Measurements from ENCODE around the gene TRIM44.

DNA sequence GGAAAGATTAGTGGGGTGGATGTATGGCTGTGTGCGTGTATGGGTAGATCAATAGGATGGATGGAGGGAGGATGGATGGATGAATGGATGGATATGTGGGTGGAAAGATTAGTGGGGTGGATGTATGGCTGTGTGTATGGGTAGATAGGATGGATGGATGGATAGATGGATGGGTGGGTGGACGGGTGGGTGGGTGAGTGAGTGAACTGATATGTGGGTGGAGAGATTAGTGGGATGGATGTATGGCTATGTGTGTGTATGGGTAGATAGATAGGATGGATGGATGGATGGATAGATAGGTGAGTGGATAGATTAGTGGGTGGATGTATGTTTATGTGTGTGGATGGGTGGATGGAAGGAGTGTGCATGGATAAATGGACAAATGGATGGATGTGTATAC lies 193.7 kb downstream of the TRIM44 start:
- TF ChIP-seq POLR2A (IDR thresholded peaks at IDR 0.05; ENCODE audit: low read depth), result no peak
- TF ChIP-seq, protein P1, sequence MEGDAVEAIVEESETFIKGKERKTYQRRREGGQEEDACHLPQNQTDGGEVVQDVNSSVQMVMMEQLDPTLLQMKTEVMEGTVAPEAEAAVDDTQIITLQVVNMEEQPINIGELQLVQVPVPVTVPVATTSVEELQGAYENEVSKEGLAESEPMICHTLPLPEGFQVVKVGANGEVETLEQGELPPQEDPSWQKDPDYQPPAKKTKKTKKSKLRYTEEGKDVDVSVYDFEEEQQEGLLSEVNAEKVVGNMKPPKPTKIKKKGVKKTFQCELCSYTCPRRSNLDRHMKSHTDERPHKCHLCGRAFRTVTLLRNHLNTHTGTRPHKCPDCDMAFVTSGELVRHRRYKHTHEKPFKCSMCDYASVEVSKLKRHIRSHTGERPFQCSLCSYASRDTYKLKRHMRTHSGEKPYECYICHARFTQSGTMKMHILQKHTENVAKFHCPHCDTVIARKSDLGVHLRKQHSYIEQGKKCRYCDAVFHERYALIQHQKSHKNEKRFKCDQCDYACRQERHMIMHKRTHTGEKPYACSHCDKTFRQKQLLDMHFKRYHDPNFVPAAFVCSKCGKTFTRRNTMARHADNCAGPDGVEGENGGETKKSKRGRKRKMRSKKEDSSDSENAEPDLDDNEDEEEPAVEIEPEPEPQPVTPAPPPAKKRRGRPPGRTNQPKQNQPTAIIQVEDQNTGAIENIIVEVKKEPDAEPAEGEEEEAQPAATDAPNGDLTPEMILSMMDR (IDR thresholded peaks at IDR 0.05), result no peak
- no peak for TF ChIP-seq EP300 (IDR thresholded peaks at IDR 0.05)
- no peak for TF ChIP-seq POLR2AphosphoS5 (IDR thresholded peaks at IDR 0.05)
